GM20000 (cell line): Measurements from ENCODE around the gene FANCF.

Experiments used
- DNase-seq: peaks from one replicate; pipeline ENCODE4 v3.0.0; 2012; ENCODE audit warnings: low spot score
- TF ChIP-seq, protein P1 (sequence below): IDR thresholded peaks from 2 replicates; pipeline ENCODE4 v1.5.1; 2012; ENCODE audit warnings: mild to moderate bottlenecking, control low read depth; ENCODE audit errors: extremely low read depth, missing control alignments

The FANCF gene

DNA sequence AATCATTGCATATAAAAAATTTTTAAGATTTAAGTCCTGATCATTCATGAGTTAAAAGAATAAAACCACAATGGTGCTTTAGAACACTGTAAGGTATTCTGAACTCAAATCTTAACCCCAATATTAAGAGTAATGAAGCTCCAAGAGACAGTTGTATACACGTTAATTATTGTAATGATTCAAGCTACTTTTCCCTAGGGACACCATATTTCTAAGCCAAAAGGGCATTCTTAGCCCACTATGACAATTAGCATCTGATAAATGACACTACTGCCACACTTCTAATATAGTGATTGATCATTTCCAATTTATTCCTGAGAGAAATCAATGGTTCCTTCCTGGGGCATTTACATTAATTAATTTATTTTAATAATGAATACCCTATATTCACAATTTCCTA is 21.7 kb downstream of the FANCF start:
- TF ChIP-seq, protein P1, sequence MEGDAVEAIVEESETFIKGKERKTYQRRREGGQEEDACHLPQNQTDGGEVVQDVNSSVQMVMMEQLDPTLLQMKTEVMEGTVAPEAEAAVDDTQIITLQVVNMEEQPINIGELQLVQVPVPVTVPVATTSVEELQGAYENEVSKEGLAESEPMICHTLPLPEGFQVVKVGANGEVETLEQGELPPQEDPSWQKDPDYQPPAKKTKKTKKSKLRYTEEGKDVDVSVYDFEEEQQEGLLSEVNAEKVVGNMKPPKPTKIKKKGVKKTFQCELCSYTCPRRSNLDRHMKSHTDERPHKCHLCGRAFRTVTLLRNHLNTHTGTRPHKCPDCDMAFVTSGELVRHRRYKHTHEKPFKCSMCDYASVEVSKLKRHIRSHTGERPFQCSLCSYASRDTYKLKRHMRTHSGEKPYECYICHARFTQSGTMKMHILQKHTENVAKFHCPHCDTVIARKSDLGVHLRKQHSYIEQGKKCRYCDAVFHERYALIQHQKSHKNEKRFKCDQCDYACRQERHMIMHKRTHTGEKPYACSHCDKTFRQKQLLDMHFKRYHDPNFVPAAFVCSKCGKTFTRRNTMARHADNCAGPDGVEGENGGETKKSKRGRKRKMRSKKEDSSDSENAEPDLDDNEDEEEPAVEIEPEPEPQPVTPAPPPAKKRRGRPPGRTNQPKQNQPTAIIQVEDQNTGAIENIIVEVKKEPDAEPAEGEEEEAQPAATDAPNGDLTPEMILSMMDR: no peak
- no peak for DNase-seq

DNA sequence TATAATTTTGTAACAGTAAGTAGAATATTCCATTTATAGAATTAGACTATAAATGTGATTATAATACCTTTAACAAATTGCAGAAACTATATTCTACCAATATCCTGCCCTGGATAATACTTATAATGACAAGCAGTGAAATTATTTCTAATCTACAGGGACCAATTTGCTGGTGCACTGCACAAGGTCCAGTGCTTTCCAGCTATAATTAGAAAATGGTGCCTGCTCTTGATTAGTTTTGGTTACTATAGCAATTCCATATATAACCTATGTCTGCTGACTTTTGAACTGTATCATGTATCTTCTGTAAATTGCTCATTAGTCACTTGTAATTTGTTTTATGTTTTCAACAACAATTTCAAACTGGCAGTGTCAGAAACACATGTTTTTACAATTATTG is 23.1 kb downstream of the FANCF start:
- TF ChIP-seq, protein P1: no peak
- DNase-seq: no peak

DNA sequence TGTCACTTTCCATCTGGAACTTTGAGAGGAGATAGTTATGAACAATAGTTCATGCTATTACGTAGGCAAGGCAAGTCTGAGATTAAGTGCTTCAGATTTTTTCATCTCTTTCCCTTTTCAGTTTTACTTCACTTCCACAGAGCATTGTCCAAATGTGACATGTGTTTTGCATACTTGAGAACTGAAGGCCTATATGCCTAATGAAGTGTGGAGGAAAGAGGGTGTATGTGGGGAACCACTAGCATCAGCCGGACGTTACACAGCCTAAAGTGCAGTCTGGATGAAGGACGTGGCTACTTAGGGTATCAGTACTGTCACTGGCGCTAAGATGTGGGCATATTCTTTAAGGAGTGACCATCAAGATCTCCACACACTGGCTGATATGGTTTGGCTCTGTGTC is 26.2 kb downstream of the FANCF start:
- TF ChIP-seq, protein P1: no peak

DNA sequence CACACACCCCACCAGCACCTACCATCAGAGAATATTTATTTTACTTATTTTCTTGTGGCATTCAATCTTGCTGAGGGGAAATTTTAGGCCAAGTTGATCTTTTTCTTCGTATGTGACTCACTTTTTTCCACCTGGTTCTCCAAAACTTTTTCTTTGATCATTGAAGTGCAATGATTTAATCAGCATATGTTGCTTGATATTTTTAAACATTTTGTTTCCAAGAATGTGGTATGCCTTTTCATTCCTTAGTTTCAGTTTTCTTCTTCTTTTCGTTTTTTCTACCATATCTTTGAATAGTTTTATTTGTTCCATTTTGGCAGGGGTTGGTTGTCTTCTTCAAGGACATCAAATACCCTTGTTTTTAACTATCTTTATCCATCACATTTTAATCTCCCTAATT is 28.6 kb downstream of the FANCF start:
- DNase-seq: no peak
- TF ChIP-seq, protein P1: no peak

More for the DNA sequence above, 26.2 kb downstream of the FANCF start:
- DNase-seq: no peak

DNA sequence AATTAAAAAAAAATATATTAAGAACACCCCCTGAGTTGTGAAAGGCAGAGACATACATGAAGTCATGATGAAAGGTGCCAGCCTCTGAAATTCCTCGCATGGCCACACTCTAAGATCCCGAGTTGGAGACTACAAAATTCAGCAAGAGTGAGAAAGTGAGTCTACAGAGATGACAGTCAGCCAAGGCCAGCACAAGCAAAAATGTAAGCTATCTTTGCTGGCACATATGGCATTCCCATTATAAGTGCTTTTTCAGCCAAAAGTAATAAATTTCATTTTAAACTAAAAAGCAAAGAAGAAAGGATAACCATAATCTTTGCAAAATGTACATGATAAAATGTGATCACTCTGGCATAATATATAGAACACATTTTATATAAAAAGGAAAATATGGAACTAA is 40.6 kb downstream of the FANCF start:
- TF ChIP-seq, protein P1: no peak
- no peak for DNase-seq

DNA sequence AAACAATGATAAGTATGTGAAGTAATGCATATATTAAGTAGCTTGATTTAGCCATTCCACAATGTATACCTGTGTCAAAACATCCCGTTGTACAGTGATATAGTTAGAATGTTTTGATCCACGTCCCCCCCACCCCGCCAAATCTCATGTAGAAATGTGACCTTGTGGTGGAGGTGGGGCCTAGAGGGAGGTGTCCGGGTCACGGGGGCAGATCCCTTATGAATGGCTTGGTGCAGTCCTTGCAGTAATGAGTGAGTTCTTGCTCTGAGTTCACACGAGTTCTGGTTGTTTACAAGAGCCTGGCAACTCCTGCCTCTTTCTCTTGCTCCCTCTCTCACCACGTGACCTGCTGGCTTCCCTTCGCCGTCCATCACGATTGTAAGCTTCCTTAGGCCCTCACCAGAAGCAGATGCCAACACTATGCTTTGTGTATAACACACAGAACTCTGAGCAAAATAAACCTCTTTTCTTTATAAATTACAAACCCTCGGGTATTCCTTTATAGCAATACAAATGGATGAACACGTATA is 41.6 kb downstream of the FANCF start:
- TF ChIP-seq, protein P1: no peak
- DNase-seq: no peak

DNA sequence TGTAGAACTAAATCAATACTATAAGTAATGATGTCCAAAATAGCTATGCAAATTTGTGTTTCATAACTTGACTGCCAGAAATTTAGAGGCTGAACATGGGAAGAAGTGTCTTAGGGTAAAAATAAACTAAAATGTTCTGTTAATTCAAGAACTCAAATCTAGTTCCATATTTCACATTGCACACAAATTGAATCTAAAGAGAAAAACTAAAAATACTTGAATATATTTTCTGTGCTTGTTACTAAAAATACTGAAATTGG is 43.5 kb downstream of the FANCF start:
- DNase-seq: no peak
- TF ChIP-seq, protein P1: no peak
